ENCODE data around the gene STK32A.

The STK32A gene

GRCh38 chr5:147377682-147378081 lies 142.9 kb downstream of the STK32A start:
- no peak for DNase-seq (ENCODE audit: low spot score in 2 of 2)
- ATAC-seq (ENCODE audit: low read depth), result no peak
- Mint-ChIP-seq H3K27ac (no peak overlapping the region), H3K27me3 (no peaks in the 10 kb centered on the region), H3K4me1 (no peaks in the 10 kb centered on the region), H3K9me3 (peaks cover 7% of the 10 kb centered on the region), H3K36me3 (no peaks in the 10 kb centered on the region), H3K4me3 (no peak overlapping the region)

DNA sequence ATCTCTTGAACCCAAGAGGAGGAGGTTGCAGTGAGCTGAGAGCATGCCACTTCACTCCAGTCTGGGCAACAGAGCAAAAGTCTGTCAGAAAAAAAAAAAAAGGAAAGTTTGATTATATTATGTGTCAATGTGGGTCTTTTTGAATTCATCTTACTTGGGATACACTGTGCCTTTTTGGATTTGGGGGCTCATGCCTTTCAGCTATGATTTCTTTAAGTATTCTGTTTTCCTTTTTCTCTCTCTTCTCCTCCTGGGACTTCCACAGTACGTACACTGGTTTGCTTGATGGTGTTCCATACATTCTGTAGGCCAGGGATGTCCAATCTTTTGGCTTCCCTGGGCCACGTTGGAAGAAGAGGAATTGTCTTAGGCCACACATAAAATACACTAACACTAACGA lies 146.7 kb downstream of the STK32A start:
- H3K36me3 Mint-ChIP-seq, result no peaks in the 10 kb centered on the region
- DNase-seq (ENCODE audit: low spot score in 2 of 2), result no peak

GRCh38 chr5:147382776-147383175 lies 147.9 kb downstream of the STK32A start:
- no peak overlapping the region for H3K27ac Mint-ChIP-seq
- ATAC-seq (ENCODE audit: low read depth), result no peak
- no peak for DNase-seq (ENCODE audit: low spot score in 2 of 2)

More for the DNA sequence above, 146.7 kb downstream of the STK32A start:
- Mint-ChIP-seq H3K27ac (no peak overlapping the region), H3K27me3 (no peaks in the 10 kb centered on the region), H3K4me3 (no peak overlapping the region), H3K9me3 (peaks cover 7% of the 10 kb centered on the region), H3K4me1 (no peaks in the 10 kb centered on the region)
- ATAC-seq (ENCODE audit: low read depth), result no peak

DNA sequence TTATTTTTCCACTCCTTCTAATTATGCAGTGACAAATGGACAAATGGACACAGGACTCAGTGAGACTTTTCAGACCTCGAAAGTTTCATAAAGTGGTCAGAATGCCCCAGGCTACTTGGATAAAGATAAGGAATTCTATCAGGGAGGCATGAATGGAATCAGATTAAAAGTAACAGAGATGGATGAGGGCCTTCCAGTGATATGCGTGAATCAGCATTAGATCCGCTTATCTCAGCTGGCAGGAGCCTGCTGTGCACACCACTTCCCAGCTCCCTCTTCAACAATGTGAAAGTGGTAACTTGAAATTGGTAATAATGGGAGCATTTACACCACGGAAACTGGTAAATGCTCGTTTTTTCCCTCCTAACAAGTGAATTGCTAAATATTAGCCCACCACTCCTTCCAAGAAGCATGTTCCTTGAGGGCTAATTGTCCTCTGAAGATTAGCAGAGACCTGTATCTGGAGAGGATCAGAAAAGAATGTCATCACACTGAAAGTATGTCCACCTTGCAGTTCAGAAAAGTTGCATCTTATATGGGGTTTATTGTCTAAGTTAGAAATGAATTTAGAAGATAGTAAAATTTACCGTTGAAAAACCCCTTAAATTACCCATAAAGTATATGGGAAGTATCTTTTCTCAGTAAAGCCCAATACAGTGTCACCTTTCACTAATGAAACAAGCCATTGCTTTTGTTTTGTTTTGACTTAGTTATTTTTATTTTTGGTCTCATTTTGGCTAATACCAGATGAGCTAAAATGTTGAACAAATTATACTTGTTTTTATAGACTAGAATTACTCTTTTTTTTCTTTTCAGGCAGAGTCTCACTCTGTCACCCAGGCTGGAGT lies 149.7 kb downstream of the STK32A start:
- Mint-ChIP-seq H3K27me3 (no peaks in the 10 kb centered on the region), H3K9me3 (peaks cover 4% of the 10 kb centered on the region), H3K4me3 (no peak overlapping the region), H3K36me3 (no peaks in the 10 kb centered on the region), H3K4me1 (no peaks in the 10 kb centered on the region), H3K27ac (no peak overlapping the region)
- DNase-seq (ENCODE audit: low spot score in 2 of 2) (no peak), ATAC-seq (ENCODE audit: low read depth) (no peak)

More at GRCh38 chr5:147382776-147383175, 147.9 kb downstream of the STK32A start:
- H3K27me3 Mint-ChIP-seq, result no peaks in the 10 kb centered on the region
- no peaks in the 10 kb centered on the region for H3K36me3 Mint-ChIP-seq
- no peak overlapping the region for H3K4me3 Mint-ChIP-seq
- H3K9me3 Mint-ChIP-seq, result peaks cover 7% of the 10 kb centered on the region
- no peaks in the 10 kb centered on the region for H3K4me1 Mint-ChIP-seq

GRCh38 chr5:147387109-147387508 lies 152.3 kb downstream of the STK32A start:
- H3K27ac Mint-ChIP-seq, result no peak overlapping the region
- no peaks in the 10 kb centered on the region for H3K36me3 Mint-ChIP-seq
- H3K4me3 Mint-ChIP-seq, result no peak overlapping the region
- no peak for ATAC-seq (ENCODE audit: low read depth)
- no peaks in the 10 kb centered on the region for H3K4me1 Mint-ChIP-seq
- no peaks in the 10 kb centered on the region for H3K9me3 Mint-ChIP-seq
- H3K27me3 Mint-ChIP-seq, result no peaks in the 10 kb centered on the region
- no peak for DNase-seq (ENCODE audit: low spot score in 2 of 2)

- no peak for ATAC-seq (ENCODE audit: low read depth)
- Mint-ChIP-seq H3K27me3 (no peaks in the 10 kb centered on the region), H3K4me1 (no peaks in the 10 kb centered on the region), H3K4me3 (no peak overlapping the region), H3K27ac (no peak overlapping the region), H3K36me3 (no peaks in the 10 kb centered on the region), H3K9me3 (no peaks in the 10 kb centered on the region)
- no peak for DNase-seq (ENCODE audit: low spot score in 2 of 2)
These were observed 153.6 kb downstream of the STK32A start for GRCh38 chr5:147388184-147389108.

GRCh38 chr5:147390654-147391225 lies 155.9 kb downstream of the STK32A start:
- ATAC-seq (ENCODE audit: low read depth) (no peak), DNase-seq (ENCODE audit: low spot score in 2 of 2) (no peak)
- Mint-ChIP-seq H3K4me3 (no peak overlapping the region), H3K27ac (no peak overlapping the region), H3K4me1 (no peaks in the 10 kb centered on the region), H3K27me3 (no peaks in the 10 kb centered on the region), H3K36me3 (no peaks in the 10 kb centered on the region), H3K9me3 (peaks cover 2% of the 10 kb centered on the region)

DNA sequence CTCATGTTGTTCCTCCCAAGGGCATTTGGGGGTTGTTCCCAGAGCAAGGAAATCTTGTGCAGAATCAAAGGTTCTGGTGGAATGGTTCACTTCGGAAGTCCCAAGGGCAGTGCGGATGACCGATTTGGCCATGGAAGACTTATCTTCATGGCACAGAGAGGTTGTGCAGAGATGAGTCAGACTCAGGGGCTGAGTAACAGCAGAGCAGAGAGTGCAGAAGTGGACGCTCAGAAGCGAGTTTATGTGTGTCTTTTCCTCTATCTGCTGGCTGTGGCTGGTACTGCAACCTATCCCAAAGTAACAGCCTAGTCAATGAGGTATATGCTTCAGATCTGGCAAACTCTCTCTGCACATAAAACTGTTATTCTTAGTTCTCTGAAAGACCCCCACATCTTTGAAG lies 157.0 kb downstream of the STK32A start:
- no peak for DNase-seq (ENCODE audit: low spot score in 2 of 2)
- Mint-ChIP-seq H3K27ac (no peak overlapping the region), H3K27me3 (no peaks in the 10 kb centered on the region), H3K9me3 (peaks cover 4% of the 10 kb centered on the region), H3K36me3 (no peaks in the 10 kb centered on the region), H3K4me1 (no peaks in the 10 kb centered on the region), H3K4me3 (no peak overlapping the region)
- no peak for ATAC-seq (ENCODE audit: low read depth)

- no peak for ATAC-seq (ENCODE audit: low read depth)
- no peak for DNase-seq (ENCODE audit: low spot score in 2 of 2)
- Mint-ChIP-seq H3K4me3 (no peak overlapping the region), H3K36me3 (no peaks in the 10 kb centered on the region), H3K9me3 (peaks cover 4% of the 10 kb centered on the region), H3K27ac (no peak overlapping the region), H3K4me1 (no peaks in the 10 kb centered on the region), H3K27me3 (no peaks in the 10 kb centered on the region)
These were observed 159.2 kb downstream of the STK32A start for GRCh38 chr5:147393874-147394672.

DNA sequence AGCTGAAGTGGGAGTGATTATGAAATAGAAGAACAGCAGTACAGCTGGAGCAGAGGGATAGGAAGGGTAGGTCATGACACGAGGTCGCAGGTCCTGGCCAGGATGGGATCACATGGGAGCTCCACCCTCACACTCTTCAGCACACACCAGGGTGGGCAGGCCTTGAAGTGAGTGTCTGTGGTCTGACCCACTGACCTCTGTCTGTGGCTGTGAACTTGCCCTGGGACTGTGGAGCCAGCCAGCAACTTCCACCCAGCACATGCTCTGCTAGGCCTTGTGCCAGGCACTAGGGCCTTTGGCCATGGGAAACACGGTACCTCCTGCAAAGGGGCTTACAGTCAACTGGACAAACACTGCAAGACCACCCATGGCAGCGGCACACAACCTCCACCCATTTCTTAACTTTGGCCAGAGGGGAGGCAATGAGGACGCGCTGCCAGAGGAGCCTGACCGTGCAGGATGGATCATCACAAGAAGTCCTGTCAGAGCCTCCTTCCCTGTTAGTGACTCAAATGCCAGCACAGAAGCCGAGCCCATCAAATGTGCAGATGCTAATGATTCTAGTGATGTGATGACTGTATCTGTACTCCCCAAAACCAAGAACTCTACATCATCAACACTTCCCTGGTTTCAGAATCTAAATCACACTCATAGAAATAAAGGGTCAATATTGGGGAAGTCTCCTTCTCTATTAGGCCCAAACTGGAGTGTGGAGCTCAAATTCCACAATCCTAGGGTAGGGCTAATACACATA lies 161.4 kb downstream of the STK32A start:
- no peak overlapping the region for H3K4me3 Mint-ChIP-seq
- DNase-seq (ENCODE audit: low spot score in 2 of 2) (no peak), ATAC-seq (ENCODE audit: low read depth) (no peak)
- H3K9me3 Mint-ChIP-seq, result peaks cover 4% of the 10 kb centered on the region
- H3K27ac Mint-ChIP-seq, result no peak overlapping the region
- H3K36me3 Mint-ChIP-seq, result no peaks in the 10 kb centered on the region
- H3K27me3 Mint-ChIP-seq, result no peaks in the 10 kb centered on the region
- no peaks in the 10 kb centered on the region for H3K4me1 Mint-ChIP-seq

DNA sequence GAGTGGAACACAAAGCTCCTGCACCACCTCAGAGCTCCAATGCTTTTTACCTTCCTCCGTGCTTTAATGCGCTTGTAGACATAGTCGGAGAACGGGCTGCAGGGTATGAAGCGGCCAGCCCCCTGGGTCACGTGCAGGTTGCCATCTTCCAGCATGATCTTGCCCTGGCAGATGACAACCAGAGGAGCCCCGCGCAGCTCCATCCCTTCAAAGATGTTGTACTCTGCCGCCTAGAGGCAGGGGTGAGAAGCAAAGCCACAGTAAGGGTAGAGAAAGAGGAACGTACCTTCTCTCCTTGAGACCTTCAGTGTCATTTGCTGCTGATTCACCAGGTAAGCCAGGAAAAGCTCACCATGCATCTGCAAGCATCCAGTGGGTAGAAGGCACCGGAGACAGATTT lies 162.8 kb downstream of the STK32A start:
- no peak for ATAC-seq (ENCODE audit: low read depth)
- peaks cover 4% of the 10 kb centered on the region for H3K9me3 Mint-ChIP-seq
- H3K27ac Mint-ChIP-seq, result no peak overlapping the region
- no peak for DNase-seq (ENCODE audit: low spot score in 2 of 2)
- no peaks in the 10 kb centered on the region for H3K36me3 Mint-ChIP-seq
- no peaks in the 10 kb centered on the region for H3K4me1 Mint-ChIP-seq
- no peak overlapping the region for H3K4me3 Mint-ChIP-seq
- H3K27me3 Mint-ChIP-seq, result no peaks in the 10 kb centered on the region

GRCh38 chr5:147398860-147399259 lies 164.0 kb downstream of the STK32A start:
- H3K36me3 Mint-ChIP-seq, result no peaks in the 10 kb centered on the region
- ATAC-seq (ENCODE audit: low read depth) (no peak), DNase-seq (ENCODE audit: low spot score in 2 of 2) (no peak)
- no peaks in the 10 kb centered on the region for H3K4me1 Mint-ChIP-seq
- H3K27ac Mint-ChIP-seq, result no peak overlapping the region
- H3K27me3 Mint-ChIP-seq, result no peaks in the 10 kb centered on the region
- peaks cover 4% of the 10 kb centered on the region for H3K9me3 Mint-ChIP-seq
- H3K4me3 Mint-ChIP-seq, result no peak overlapping the region

All from memory B cell (primary cell).